Measurements from ENCODE around the gene ZRANB3. TPM values are rescaled to one million over a fixed set of nuclear protein-coding genes. Genes with fewer than 3 reads are reported as not detected.
A peak's percentile ranks its signal among the peaks of the same experiment; 100 is the strongest.

Gene ZRANB3
- total RNA-seq, 1 donor from 2014 or later, result 8.5 TPM

DNA sequence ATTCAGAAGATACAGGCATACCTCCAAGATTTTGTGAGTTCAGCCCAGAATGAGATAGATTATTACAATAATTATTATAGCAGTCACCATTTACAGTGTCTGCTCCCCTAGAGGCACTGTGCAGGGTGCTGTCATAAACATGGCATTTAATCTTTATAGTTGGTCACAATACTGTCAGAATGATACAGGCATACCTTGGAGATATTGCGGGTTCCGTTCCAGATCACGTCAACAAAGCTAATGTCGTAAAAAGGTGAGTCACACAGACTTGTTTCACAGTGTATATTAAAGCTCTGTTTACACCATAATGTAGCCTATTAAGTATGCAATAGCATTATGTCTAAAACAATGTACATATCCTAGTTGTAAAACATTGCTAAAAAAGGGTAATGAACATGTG, 45.6 kb downstream of the ZRANB3 start:
- Histone ChIP-seq H3K27me3 (ENCODE audit: control insufficient read depth, insufficient read depth, low read length) (no peaks in the 10 kb centered on the region), H3K4me3 (ENCODE audit: low read depth, low read length) (no peak overlapping the region), H3K36me3 (ENCODE audit: control insufficient read depth, insufficient read depth, low read length) (no peaks in the 10 kb centered on the region)
- no peak for DNase-seq (ENCODE audit: low read depth)
- TF ChIP-seq, protein P1, sequence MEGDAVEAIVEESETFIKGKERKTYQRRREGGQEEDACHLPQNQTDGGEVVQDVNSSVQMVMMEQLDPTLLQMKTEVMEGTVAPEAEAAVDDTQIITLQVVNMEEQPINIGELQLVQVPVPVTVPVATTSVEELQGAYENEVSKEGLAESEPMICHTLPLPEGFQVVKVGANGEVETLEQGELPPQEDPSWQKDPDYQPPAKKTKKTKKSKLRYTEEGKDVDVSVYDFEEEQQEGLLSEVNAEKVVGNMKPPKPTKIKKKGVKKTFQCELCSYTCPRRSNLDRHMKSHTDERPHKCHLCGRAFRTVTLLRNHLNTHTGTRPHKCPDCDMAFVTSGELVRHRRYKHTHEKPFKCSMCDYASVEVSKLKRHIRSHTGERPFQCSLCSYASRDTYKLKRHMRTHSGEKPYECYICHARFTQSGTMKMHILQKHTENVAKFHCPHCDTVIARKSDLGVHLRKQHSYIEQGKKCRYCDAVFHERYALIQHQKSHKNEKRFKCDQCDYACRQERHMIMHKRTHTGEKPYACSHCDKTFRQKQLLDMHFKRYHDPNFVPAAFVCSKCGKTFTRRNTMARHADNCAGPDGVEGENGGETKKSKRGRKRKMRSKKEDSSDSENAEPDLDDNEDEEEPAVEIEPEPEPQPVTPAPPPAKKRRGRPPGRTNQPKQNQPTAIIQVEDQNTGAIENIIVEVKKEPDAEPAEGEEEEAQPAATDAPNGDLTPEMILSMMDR (IDR thresholded peaks at IDR 0.05; ENCODE audit: insufficient read depth, low read length, poor library complexity, severe bottlenecking), result no peak

DNA sequence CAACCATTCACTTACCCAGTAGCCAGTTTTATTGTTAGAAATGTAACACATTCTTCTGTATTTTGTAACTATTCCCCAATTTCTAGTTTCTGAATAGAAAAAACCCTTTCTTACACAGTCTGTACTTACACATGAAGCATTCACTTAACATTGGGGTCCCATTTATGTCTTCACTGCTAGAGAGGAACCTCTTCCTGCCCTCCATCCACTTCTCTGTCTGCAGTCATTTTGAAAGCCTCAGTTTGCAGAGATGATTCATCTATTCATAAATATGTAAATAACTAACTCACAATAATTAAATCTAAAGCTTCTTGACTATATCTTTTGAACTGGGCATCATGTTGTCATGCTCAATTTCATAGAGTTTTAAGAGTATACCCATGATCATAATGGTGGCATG, 55.9 kb downstream of the ZRANB3 start:
- no peak for DNase-seq (ENCODE audit: low read depth)
- H3K27me3 ChIP-seq (ENCODE audit: control insufficient read depth, insufficient read depth, low read length), result no peaks in the 10 kb centered on the region
- H3K4me3 ChIP-seq (ENCODE audit: low read depth, low read length), result no peak overlapping the region
- H3K36me3 ChIP-seq (ENCODE audit: control insufficient read depth, insufficient read depth, low read length), result no peaks in the 10 kb centered on the region
- TF ChIP-seq, protein P1 (IDR thresholded peaks at IDR 0.05; ENCODE audit: insufficient read depth, low read length, poor library complexity, severe bottlenecking), result no peak

DNA sequence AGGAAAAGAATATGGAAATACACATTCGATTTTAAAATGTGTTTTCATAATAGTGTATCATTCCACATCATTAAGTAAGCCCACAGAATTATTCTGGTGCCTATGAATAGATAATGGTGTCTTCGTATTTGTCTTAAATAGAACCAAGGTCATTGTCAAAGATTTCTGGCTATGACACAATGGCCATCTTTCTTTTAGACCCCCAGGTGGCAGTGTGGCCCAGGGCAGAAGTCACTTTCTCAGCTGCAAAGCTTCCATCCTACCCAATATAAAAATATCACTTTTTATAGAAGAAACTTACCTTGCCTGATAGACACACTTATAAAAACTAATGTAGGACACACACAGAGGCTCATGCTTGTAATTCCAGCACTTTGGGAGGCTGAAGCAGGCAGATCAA, 57.5 kb downstream of the ZRANB3 start:
- no peak for DNase-seq (ENCODE audit: low read depth)
- Histone ChIP-seq H3K4me3 (ENCODE audit: low read depth, low read length) (no peak overlapping the region), H3K36me3 (ENCODE audit: control insufficient read depth, insufficient read depth, low read length) (no peaks in the 10 kb centered on the region), H3K27me3 (ENCODE audit: control insufficient read depth, insufficient read depth, low read length) (no peaks in the 10 kb centered on the region)
- TF ChIP-seq, protein P1 (IDR thresholded peaks at IDR 0.05; ENCODE audit: insufficient read depth, low read length, poor library complexity, severe bottlenecking), result peak; percentile 53

DNA sequence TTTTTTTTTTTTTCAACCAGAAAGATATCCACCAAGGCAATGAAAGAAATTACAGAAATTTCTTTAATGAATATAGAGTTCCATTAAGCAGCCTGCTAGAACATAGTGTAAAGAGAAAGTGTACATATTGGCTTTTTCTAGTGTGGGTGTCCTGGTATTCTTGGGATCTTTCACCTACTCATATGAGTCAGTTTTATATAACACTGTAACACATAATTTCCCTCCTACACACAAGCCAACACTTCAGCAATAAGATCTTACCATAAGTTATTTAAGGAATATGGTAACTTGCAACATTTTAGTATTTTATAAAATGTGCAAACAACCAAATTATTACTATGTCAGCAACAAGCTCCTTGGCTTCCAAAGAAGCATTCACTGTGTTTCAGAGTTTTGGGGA, 59.9 kb downstream of the ZRANB3 start:
- DNase-seq (ENCODE audit: low read depth), result no peak

DNA sequence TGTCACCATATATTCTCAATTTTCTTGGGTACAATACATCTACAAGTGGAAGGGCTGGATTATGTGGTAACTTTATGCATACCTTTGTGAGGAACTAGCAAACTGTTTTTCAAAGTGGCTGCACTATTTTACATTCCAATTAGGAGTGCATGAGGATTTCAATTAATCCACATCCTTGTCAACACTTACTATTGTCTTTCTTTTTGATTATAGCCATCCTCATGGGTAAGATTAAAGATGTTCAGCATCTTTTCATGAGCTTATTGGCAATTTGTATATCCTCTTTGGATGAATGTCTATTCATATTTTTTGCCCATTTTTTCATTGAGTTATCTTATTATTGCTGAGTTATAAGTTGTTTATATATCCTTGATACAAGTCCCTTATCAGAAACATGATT, 73.7 kb downstream of the ZRANB3 start:
- Histone ChIP-seq H3K36me3 (ENCODE audit: control insufficient read depth, insufficient read depth, low read length) (no peaks in the 10 kb centered on the region), H3K27me3 (ENCODE audit: control insufficient read depth, insufficient read depth, low read length) (no peaks in the 10 kb centered on the region), H3K4me3 (ENCODE audit: low read depth, low read length) (no peak overlapping the region)
- TF ChIP-seq, protein P1 (IDR thresholded peaks at IDR 0.05; ENCODE audit: insufficient read depth, low read length, poor library complexity, severe bottlenecking), result no peak
- no peak for DNase-seq (ENCODE audit: low read depth)

More for the DNA sequence above, 59.9 kb downstream of the ZRANB3 start:
- TF ChIP-seq, protein P1 (IDR thresholded peaks at IDR 0.05; ENCODE audit: insufficient read depth, low read length, poor library complexity, severe bottlenecking), result no peak
- no peaks in the 10 kb centered on the region for H3K36me3 ChIP-seq (ENCODE audit: control insufficient read depth, insufficient read depth, low read length)
- H3K4me3 ChIP-seq (ENCODE audit: low read depth, low read length), result no peak overlapping the region
- no peaks in the 10 kb centered on the region for H3K27me3 ChIP-seq (ENCODE audit: control insufficient read depth, insufficient read depth, low read length)

DNA sequence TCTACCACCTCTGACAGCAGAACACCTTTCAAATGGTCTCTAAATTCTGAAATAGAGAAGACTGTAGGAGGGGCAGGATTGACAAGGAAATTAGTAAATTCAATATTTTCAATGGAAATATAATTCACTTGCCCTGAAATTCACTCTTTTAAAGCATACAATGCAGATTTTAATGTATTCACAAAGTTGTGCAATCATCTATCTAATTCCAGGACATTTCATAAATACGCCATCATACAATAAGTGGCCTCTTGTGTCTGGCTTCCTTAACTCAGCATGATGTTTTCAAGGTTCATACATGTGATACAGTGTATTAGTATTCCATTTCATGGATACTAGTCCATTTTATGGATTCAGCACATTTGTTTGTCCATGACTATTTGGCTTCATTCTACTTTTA, 74.2 kb downstream of the ZRANB3 start:
- H3K36me3 ChIP-seq (ENCODE audit: control insufficient read depth, insufficient read depth, low read length), result no peaks in the 10 kb centered on the region
- TF ChIP-seq, protein P1 (IDR thresholded peaks at IDR 0.05; ENCODE audit: insufficient read depth, low read length, poor library complexity, severe bottlenecking), result no peak
- no peak overlapping the region for H3K4me3 ChIP-seq (ENCODE audit: low read depth, low read length)
- DNase-seq (ENCODE audit: low read depth), result no peak
- no peaks in the 10 kb centered on the region for H3K27me3 ChIP-seq (ENCODE audit: control insufficient read depth, insufficient read depth, low read length)
